H9 (cell line): ENCODE results near the gene IGSF3. TPM values are rescaled to one million over a fixed set of nuclear protein-coding genes. Genes with fewer than 3 reads are reported as not detected.
"Not testable (repeated sequence)": the region's sequence is repeated elsewhere in the genome, so short reads cannot be mapped to it uniquely, and the experiment has no call there.

Source experiments
- DNase-seq: peaks from one replicate; pipeline ENCODE4 v3.0.0-alpha.2; 2017
- H2AFZ ChIP-seq: one replicate; pipeline ENCODE4 v1.6.1; 2013; ENCODE audit warnings: mild to moderate bottlenecking, low read length, control low read depth, moderate library complexity
- H2AK5ac ChIP-seq: 2 replicates; pipeline ENCODE4 v1.6.1; 2013; ENCODE audit warnings: low read length, control low read depth, mixed read lengths; ENCODE audit not compliant: insufficient read length
- H2BK120ac ChIP-seq: one replicate; pipeline ENCODE4 v1.6.1; 2013; ENCODE audit warnings: low read depth, mild to moderate bottlenecking, low read length, control low read depth, inconsistent platforms; ENCODE audit not compliant: poor library complexity, severe bottlenecking
- H2BK12ac ChIP-seq: 2 replicates; pipeline ENCODE4 v1.6.1; 2013; ENCODE audit warnings: low read length, control low read depth, mixed read lengths, low read depth; ENCODE audit not compliant: insufficient read length
- H2BK15ac ChIP-seq: 2 replicates; pipeline ENCODE4 v1.6.1; 2013; ENCODE audit warnings: low read depth, low read length, control low read depth
- H2BK20ac ChIP-seq: one replicate; pipeline ENCODE4 v1.6.1; 2013; ENCODE audit warnings: low read depth, mild to moderate bottlenecking, low read length, control low read depth, inconsistent platforms; ENCODE audit not compliant: poor library complexity, severe bottlenecking
- H2BK5ac ChIP-seq: 2 replicates; pipeline ENCODE4 v1.6.1; 2013; ENCODE audit warnings: low read length, control low read depth, mixed read lengths; ENCODE audit not compliant: insufficient read length
- H3K14ac ChIP-seq: 2 replicates; pipeline ENCODE4 v1.6.1; 2013; ENCODE audit warnings: low read length, control low read depth; ENCODE audit not compliant: insufficient read depth
- H3K18ac ChIP-seq: 2 replicates; pipeline ENCODE4 v1.6.1; 2013; ENCODE audit warnings: low read depth, mild to moderate bottlenecking, mixed read lengths, low read length, control low read depth; ENCODE audit not compliant: insufficient read length
- H3K23ac ChIP-seq: 2 replicates; pipeline ENCODE4 v1.6.1; 2013; ENCODE audit warnings: low read length, control low read depth, mixed read lengths, low read depth; ENCODE audit not compliant: insufficient read length
- H3K23me2 ChIP-seq: 2 replicates; pipeline ENCODE4 v1.6.1; 2013; ENCODE audit warnings: low read depth, mild to moderate bottlenecking, mixed read lengths, low read length, control low read depth; ENCODE audit not compliant: insufficient read length, poor library complexity, severe bottlenecking
- H3K27ac ChIP-seq: 2 replicates; pipeline ENCODE4 v1.5.1; 2013; ENCODE audit warnings: low read length, control low read depth, mixed read lengths, low read depth; ENCODE audit not compliant: insufficient read length
- H3K27me3 ChIP-seq: 2 replicates; pipeline ENCODE4 v1.6.1; 2013; ENCODE audit warnings: low read length, control low read depth, inconsistent platforms; ENCODE audit not compliant: insufficient read depth
- H3K4ac ChIP-seq: 2 replicates; pipeline ENCODE4 v1.6.1; 2013; ENCODE audit warnings: low read depth, mild to moderate bottlenecking, control low read depth, inconsistent platforms, low read length, moderate library complexity
- H3K4me1 ChIP-seq: 2 replicates; pipeline ENCODE4 v1.6.1; 2013; ENCODE audit warnings: low read length, control low read depth, inconsistent platforms; ENCODE audit not compliant: insufficient read depth
- H3K4me2 ChIP-seq: 2 replicates; pipeline ENCODE4 v1.6.1; 2013; ENCODE audit warnings: low read length, control low read depth, mixed read lengths; ENCODE audit not compliant: insufficient read length, insufficient read depth
- H3K56ac ChIP-seq: 2 replicates; pipeline ENCODE4 v1.6.1; 2013; ENCODE audit warnings: low read depth, mild to moderate bottlenecking, mixed read lengths, low read length, control low read depth; ENCODE audit not compliant: insufficient read length
- H3K79me1 ChIP-seq: 2 replicates; pipeline ENCODE4 v1.6.1; 2013; ENCODE audit warnings: low read depth, mild to moderate bottlenecking, moderate library complexity, low read length, control low read depth, inconsistent platforms; ENCODE audit not compliant: insufficient read depth, poor library complexity, severe bottlenecking
- H3K79me2 ChIP-seq: 2 replicates; pipeline ENCODE4 v1.6.1; 2013; ENCODE audit warnings: low read length, control low read depth, inconsistent platforms; ENCODE audit not compliant: insufficient read depth
- H3K9ac ChIP-seq: 2 replicates; pipeline ENCODE4 v1.6.1; 2013; ENCODE audit warnings: low read length, control low read depth, mixed read lengths; ENCODE audit not compliant: insufficient read length; ENCODE audit errors: extremely low read depth
- H3K9me3 ChIP-seq: one replicate; pipeline ENCODE4 v1.6.1; 2013; ENCODE audit warnings: low read depth, low read length, inconsistent platforms; ENCODE audit not compliant: control insufficient read depth
- H3T11ph ChIP-seq: one replicate; pipeline ENCODE4 v1.6.1; 2013; ENCODE audit warnings: mild to moderate bottlenecking, low read length, control low read depth, inconsistent platforms
- H4K20me1 ChIP-seq: one replicate; pipeline ENCODE4 v1.6.1; 2013; ENCODE audit not compliant: control insufficient read depth, insufficient read length, insufficient read depth
- H4K5ac ChIP-seq: 2 replicates; pipeline ENCODE4 v1.6.1; 2013; ENCODE audit warnings: low read depth, mild to moderate bottlenecking, mixed read lengths, low read length, control low read depth; ENCODE audit not compliant: insufficient read length
- H4K8ac ChIP-seq: replicated peaks from 2 replicates; pipeline ENCODE4 v1.6.1; 2013; ENCODE audit warnings: low read length, control low read depth, mixed read lengths, low read depth; ENCODE audit not compliant: insufficient read length
- H4K91ac ChIP-seq: 2 replicates; pipeline ENCODE4 v1.6.1; 2013; ENCODE audit warnings: low read depth, mild to moderate bottlenecking, moderate library complexity, mixed read lengths, low read length, control low read depth; ENCODE audit not compliant: insufficient read length
- H3K27ac Mint-ChIP-seq, 3 experiments: 2 replicates in 2 of 3; 3 replicates in 1 of 3; pipeline ENCODE4 v1.8.0; 2020 to 2021; ENCODE audit warnings: mixed read lengths in 3 of 3, mild to moderate bottlenecking in 1 of 3, moderate library complexity in 1 of 3
- H3K27me3 Mint-ChIP-seq: 2 replicates; pipeline ENCODE4 v1.8.0; 2021; ENCODE audit warnings: low read depth, mild to moderate bottlenecking, moderate library complexity, mixed read lengths
- H3K36me3 Mint-ChIP-seq, 3 experiments: 2 replicates in 2 of 3; 3 replicates in 1 of 3; pipeline ENCODE4 v1.8.0; 2020 to 2021; ENCODE audit warnings: low read depth in 3 of 3, mixed read lengths in 3 of 3; ENCODE audit not compliant: insufficient read depth in 1 of 3
- H3K4me1 Mint-ChIP-seq, 2 experiments: 2 replicates each; pipeline ENCODE4 v1.8.0; 2020; ENCODE audit warnings: mixed read lengths in 2 of 2
- H3K4me3 Mint-ChIP-seq, 2 experiments: 2 replicates in 1 of 2; 3 replicates in 1 of 2; pipeline ENCODE4 v1.8.0; 2020 to 2021; ENCODE audit warnings: mild to moderate bottlenecking in 2 of 2, mixed read lengths in 2 of 2, moderate library complexity in 1 of 2
- H3K9me3 Mint-ChIP-seq, 2 experiments: 2 replicates in 1 of 2; 3 replicates in 1 of 2; pipeline ENCODE4 v1.8.0; 2020; ENCODE audit warnings: mild to moderate bottlenecking in 2 of 2, mixed read lengths in 2 of 2, moderate library complexity in 1 of 2
- WGBS: extraction: QIAGEN DNeasy Blood & Tissue Kit; methylation state at CpG from one replicate; pipeline ENCODE4 v1.1.7; 2013; ENCODE audit warnings: missing lambda C conversion rate, low lambda C conversion rate, mixed read lengths; ENCODE audit not compliant: insufficient read length; ENCODE audit errors: extremely low coverage; 5-methylcytosine and 5-hydroxymethylcytosine counted together
- total RNA-seq: library from RNA; stranded (reverse); gene quantifications from 2 replicates; pipeline ENCODE4 v1.2.1, GENCODE V29; 2021

Gene IGSF3
- total RNA-seq, 1 experiment from 2014 or later, result 19.1 TPM

DNA sequence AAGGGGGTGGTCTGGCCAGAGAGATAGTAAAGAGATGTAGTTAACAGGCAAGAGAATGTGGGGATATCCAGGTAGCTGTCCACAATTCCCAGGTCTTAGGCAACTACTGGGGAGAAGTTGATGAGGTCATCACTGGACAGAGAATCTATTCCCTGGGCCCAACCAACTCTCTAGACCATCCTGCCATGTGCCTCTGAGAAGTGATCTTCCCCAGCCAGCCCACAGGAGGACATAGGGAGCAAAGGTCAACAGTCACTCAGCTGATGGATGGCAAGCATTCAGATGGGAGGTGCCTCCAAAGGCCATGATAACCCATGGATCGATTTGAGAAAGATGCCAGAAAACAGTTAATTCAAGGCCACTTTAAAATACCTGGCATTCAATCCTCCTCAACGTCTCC, 36.0 kb downstream of the IGSF3 start:
- not testable (repeated sequence) for H4K91ac ChIP-seq
- H3K4me1 Mint-ChIP-seq, result peaks cover 43 to 53% of the 10 kb centered on the region in 2 experiments

More for the DNA sequence above, 36.0 kb downstream of the IGSF3 start:
- H3K27me3 Mint-ChIP-seq, H2BK120ac ChIP-seq, H4K8ac ChIP-seq, H3K79me2 ChIP-seq, H2BK20ac ChIP-seq, H3K4me2 ChIP-seq, H3K56ac ChIP-seq, H3K9me3 ChIP-seq, H3K9ac ChIP-seq, H3K4me3 Mint-ChIP-seq, H3K4me1 ChIP-seq, H3K9me3 Mint-ChIP-seq, H2BK15ac ChIP-seq, H3K23me2 ChIP-seq, H3K27me3 ChIP-seq, H4K20me1 ChIP-seq, H2BK12ac ChIP-seq, H3K36me3 Mint-ChIP-seq, H3K14ac ChIP-seq, H3K27ac Mint-ChIP-seq, H2AFZ ChIP-seq, H2AK5ac ChIP-seq, H4K5ac ChIP-seq, H3K27ac ChIP-seq, H3T11ph ChIP-seq, DNase-seq, H2BK5ac ChIP-seq, H3K4ac ChIP-seq, H3K18ac ChIP-seq, H3K23ac ChIP-seq, H3K79me1 ChIP-seq: not testable (repeated sequence)
- no CpG with 5 or more reads among the region's 2 CpGs for WGBS
